Panc1 (cell line): ENCODE data around the gene MORF4L2.
"Not testable (repeated sequence)": the region's sequence is repeated elsewhere in the genome, so short reads cannot be mapped to it uniquely, and the experiment has no call there.

Experiments used
- TCF7L2 ChIP-seq: IDR thresholded peaks from 2 replicates; pipeline ENCODE4 v1.6.1; 2011; ENCODE audit warnings: mild to moderate bottlenecking, low read depth, low read length, inconsistent platforms
- TF ChIP-seq, protein P1 (sequence below): fragments of 450-650 bp; IDR thresholded peaks from 2 replicates; pipeline ENCODE4 v1.5.1; 2017; ENCODE audit warnings: mild to moderate bottlenecking
- TF ChIP-seq, protein P2 (sequence below), 2 experiments: IDR thresholded peaks; 2 replicates each; pipeline ENCODE4 v1.6.1; 2011 to 2012; ENCODE audit warnings: low read depth in 2 of 2, control low read depth in 1 of 2, low read length in 1 of 2, mild to moderate bottlenecking in 1 of 2, moderate library complexity in 1 of 2; ENCODE audit not compliant: insufficient read depth in 1 of 2

DNA sequence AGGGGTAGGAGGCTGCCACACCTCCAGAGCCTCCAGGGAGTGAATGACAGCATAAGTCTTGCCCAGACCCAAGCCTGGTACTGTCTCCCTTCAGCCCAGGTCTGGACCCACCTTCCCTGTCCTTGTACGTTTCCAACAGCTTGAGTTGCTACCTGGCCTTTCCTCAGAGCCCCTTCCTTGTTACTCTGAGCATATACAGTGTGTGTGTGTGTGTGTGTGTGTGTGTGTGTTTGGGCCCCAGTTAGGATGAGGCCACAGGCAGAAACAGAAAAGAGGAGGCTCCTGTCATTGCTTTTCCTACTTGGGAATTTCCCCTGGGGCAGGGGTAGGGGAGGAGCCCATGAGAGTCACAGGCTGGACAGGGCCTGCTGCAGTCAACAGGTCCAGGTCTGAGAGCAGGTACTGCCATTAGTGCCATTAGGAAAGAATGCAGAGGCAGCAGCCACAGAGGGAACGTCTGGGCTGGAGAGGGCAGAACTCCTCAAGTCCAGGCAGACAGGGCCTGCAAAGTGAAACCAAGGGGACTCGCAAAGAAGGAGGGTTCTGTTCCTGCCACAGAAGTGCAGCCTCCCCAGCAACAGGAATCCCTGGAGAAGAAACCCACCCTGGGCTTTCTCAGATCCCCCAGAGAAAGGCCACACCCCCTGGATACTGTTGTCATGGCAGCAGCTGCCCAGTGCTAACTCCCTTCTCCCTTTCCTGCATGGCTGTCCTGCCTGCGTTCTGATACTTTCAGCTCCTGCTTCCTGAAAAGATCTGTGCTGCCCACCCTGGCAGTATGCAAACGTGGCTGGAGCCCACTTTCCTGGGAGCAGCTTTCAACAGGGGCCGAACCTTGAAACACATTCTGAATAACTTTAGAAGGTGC, 47.8 kb downstream of the MORF4L2 start:
- TF ChIP-seq, protein P1, sequence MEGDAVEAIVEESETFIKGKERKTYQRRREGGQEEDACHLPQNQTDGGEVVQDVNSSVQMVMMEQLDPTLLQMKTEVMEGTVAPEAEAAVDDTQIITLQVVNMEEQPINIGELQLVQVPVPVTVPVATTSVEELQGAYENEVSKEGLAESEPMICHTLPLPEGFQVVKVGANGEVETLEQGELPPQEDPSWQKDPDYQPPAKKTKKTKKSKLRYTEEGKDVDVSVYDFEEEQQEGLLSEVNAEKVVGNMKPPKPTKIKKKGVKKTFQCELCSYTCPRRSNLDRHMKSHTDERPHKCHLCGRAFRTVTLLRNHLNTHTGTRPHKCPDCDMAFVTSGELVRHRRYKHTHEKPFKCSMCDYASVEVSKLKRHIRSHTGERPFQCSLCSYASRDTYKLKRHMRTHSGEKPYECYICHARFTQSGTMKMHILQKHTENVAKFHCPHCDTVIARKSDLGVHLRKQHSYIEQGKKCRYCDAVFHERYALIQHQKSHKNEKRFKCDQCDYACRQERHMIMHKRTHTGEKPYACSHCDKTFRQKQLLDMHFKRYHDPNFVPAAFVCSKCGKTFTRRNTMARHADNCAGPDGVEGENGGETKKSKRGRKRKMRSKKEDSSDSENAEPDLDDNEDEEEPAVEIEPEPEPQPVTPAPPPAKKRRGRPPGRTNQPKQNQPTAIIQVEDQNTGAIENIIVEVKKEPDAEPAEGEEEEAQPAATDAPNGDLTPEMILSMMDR = not testable (repeated sequence)
- TF ChIP-seq, protein P2, sequence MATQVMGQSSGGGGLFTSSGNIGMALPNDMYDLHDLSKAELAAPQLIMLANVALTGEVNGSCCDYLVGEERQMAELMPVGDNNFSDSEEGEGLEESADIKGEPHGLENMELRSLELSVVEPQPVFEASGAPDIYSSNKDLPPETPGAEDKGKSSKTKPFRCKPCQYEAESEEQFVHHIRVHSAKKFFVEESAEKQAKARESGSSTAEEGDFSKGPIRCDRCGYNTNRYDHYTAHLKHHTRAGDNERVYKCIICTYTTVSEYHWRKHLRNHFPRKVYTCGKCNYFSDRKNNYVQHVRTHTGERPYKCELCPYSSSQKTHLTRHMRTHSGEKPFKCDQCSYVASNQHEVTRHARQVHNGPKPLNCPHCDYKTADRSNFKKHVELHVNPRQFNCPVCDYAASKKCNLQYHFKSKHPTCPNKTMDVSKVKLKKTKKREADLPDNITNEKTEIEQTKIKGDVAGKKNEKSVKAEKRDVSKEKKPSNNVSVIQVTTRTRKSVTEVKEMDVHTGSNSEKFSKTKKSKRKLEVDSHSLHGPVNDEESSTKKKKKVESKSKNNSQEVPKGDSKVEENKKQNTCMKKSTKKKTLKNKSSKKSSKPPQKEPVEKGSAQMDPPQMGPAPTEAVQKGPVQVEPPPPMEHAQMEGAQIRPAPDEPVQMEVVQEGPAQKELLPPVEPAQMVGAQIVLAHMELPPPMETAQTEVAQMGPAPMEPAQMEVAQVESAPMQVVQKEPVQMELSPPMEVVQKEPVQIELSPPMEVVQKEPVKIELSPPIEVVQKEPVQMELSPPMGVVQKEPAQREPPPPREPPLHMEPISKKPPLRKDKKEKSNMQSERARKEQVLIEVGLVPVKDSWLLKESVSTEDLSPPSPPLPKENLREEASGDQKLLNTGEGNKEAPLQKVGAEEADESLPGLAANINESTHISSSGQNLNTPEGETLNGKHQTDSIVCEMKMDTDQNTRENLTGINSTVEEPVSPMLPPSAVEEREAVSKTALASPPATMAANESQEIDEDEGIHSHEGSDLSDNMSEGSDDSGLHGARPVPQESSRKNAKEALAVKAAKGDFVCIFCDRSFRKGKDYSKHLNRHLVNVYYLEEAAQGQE (IDR thresholded peaks at IDR 0.05; ENCODE audit: insufficient read depth in 1 of 2, low read depth in 2 of 2, low read length in 1 of 2) = not testable (repeated sequence)
- not testable (repeated sequence) for TF ChIP-seq TCF7L2
